Omental fat pad (tissue), 4 donors: ENCODE data around the gene NPW. TPM values are rescaled to one million over a fixed set of nuclear protein-coding genes. Genes with fewer than 3 reads are reported as not detected.

Experiments used
- ATAC-seq: fragments of 150-250 bp; one replicate; pipeline ENCODE4 v1.9.1; 2016; ENCODE audit warnings: mild to moderate bottlenecking, moderate library complexity; ENCODE audit not compliant: low FRiP score
- DNase-seq: peaks from one replicate; pipeline ENCODE4 v3.0.0-alpha.2; 2019; ENCODE audit warnings: low spot score
- CTCF ChIP-seq, 3 donors: fragments of 450-650 bp; IDR thresholded peaks; one replicate each; pipeline ENCODE4 v1.5.1; 2016 to 2017; ENCODE audit warnings: antibody characterized with exemption in 3 of 3, mild to moderate bottlenecking in 3 of 3, moderate library complexity in 2 of 3
- total RNA-seq, 4 donors: library from RNA; depleted of rRNA; stranded (reverse); fragments of >200 nt; gene quantifications; one replicate each; pipeline ENCODE4 v1.1.0, GENCODE V29; 2016

The NPW gene
- total RNA-seq, 4 donors from 2014 or later, result 0.48 TPM; not detected in 3

GRCh38 chr16:1991588-1991947 lies 28.0 kb upstream of the NPW start:
- DNase-seq, result no peak
- no peak for ATAC-seq
- TF ChIP-seq CTCF (IDR thresholded peaks at IDR 0.05), result no peak

- no peak for TF ChIP-seq CTCF (IDR thresholded peaks at IDR 0.05)
- ATAC-seq, result peak; percentile 74
- peak; percentile 89 for DNase-seq
Observed at GRCh38 chr16:1991948-1992703, 27.5 kb upstream of the NPW start.

GRCh38 chr16:1992704-1993317 lies 26.8 kb upstream of the NPW start:
- DNase-seq, result no peak
- TF ChIP-seq CTCF (IDR thresholded peaks at IDR 0.05), result no peak
- no peak for ATAC-seq

- ATAC-seq, result peak; percentile 4
- TF ChIP-seq CTCF (IDR thresholded peaks at IDR 0.05), result no peak
- DNase-seq, result no peak
Observed at GRCh38 chr16:1993731-1994131, 25.9 kb upstream of the NPW start.

- DNase-seq (no peak), ATAC-seq (no peak)
- TF ChIP-seq CTCF (IDR thresholded peaks at IDR 0.05), result no peak
Observed at GRCh38 chr16:1997494-1998359, 21.9 kb upstream of the NPW start.

- ATAC-seq (no peak), DNase-seq (no peak)
- TF ChIP-seq CTCF (IDR thresholded peaks at IDR 0.05), result no peak
Observed at GRCh38 chr16:1998360-1998835, 21.2 kb upstream of the NPW start.
